ENCODE results near the gene IL20RB. TPM values are rescaled to one million over a fixed set of nuclear protein-coding genes. Genes with fewer than 3 reads are reported as not detected.

IL20RB gene
- total RNA-seq, 1 experiment from 2014 or later: 7.2 TPM

- no peaks in the 10 kb centered on the region for H3K9me2 ChIP-seq (ENCODE audit: insufficient read depth)
- no peak overlapping the region for H3K4me3 ChIP-seq
- POLR2A ChIA-PET (ENCODE audit: unreplicated experiment): no interaction called here
- no peak overlapping the region for H2AFZ ChIP-seq
- H4K20me1 ChIP-seq (ENCODE audit: insufficient read depth): no peaks in the 10 kb centered on the region
- no peak overlapping the region for H3K27ac ChIP-seq
- CTCF ChIA-PET: no interaction called here
- H3K9me3 ChIP-seq (ENCODE audit: insufficient read depth, low read depth): no peaks in the 10 kb centered on the region
- no peak for DNase-seq
- no TSS peak for BruUV-seq (replicated peaks)
- H3K4me1 ChIP-seq (replicated peaks; ENCODE audit: insufficient read depth): no peaks in the 10 kb centered on the region
- no peaks in the 10 kb centered on the region for H3K27me3 ChIP-seq (ENCODE audit: insufficient read depth, low read depth)
- intact Hi-C loops (cut with micrococcal nuclease; ENCODE audit: unreplicated experiment): no loop called here
- H3K36me3 ChIP-seq (ENCODE audit: low read depth): peaks cover 5% of the 10 kb centered on the region; the same call in 1 of the 2 replicates
- H3F3A ChIP-seq (ENCODE audit: insufficient read depth, low read depth): 0 out of 2 replicates have a peak, but pooled peaks cover 4% of the 10 kb centered on the region
- peaks cover 90% of the 10 kb centered on the region for H3K79me2 ChIP-seq (ENCODE audit: low read depth)
- TF ChIP-seq EZH2 (IDR thresholded peaks at IDR 0.05; ENCODE audit: low read depth): no peak
- no peak for TF ChIP-seq CTCF (conservative IDR thresholded peaks at IDR 0.05)
- H3K4me2 ChIP-seq: no peak overlapping the region
Measured at GRCh38 chr3:136916223-136916622, 41.6 kb upstream of the IL20RB start.

DNA sequence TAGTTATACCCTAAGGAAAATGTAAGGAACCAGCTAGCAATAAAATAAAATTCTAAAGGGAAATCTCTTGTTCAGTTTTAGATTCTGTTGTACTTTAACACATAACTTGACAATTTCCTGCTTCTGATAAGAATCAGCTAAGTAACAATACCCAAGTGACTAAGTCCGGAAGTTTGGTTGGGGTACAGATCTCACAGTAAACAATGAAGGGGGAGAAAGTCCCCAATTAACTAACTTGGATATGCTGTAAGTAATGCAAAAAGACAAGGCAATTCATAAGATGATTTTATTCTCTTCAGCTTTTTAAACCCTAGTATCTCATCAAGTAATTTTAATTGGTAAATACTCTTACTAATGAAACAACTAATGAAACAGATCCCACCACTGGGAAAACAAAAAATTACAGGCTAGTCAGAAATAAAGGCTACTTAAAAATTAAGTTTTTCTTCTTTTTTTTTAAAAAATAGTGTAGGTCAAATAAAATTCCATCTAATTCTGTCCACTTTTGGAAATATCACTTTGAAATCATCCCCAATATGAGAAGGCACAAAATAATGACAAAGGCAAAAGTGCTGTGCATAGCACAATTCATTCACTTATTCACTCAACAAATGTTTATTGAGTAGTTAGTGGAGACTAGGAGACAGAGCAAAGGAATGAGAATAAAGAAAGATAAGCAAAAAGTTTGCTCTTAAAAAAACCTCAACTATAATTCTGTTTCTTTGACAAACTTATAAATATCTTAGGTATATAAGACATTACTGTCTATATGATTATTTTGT is 37.8 kb upstream of the IL20RB start:
- Histone ChIP-seq H3F3A (ENCODE audit: insufficient read depth, low read depth) (peaks cover 13% of the 10 kb centered on the region; the same call in 1 of the 2 replicates), H3K27ac (peak overlapping the region; percentile 25; the same call in 1 of the 2 replicates), H3K27me3 (ENCODE audit: insufficient read depth, low read depth) (no peaks in the 10 kb centered on the region), H3K9me2 (ENCODE audit: insufficient read depth) (no peaks in the 10 kb centered on the region), H3K9me3 (ENCODE audit: insufficient read depth, low read depth) (no peaks in the 10 kb centered on the region; the same call in 1 of the 2 replicates), H3K79me2 (ENCODE audit: low read depth) (peaks cover 80% of the 10 kb centered on the region), H3K4me1 (replicated peaks; ENCODE audit: insufficient read depth) (no peaks in the 10 kb centered on the region), H3K4me2 (no peak overlapping the region), H3K36me3 (ENCODE audit: low read depth) (0 out of 2 replicates have a peak, but pooled peaks cover 5% of the 10 kb centered on the region), H2AFZ (no peak overlapping the region), H3K4me3 (no peak overlapping the region), H4K20me1 (ENCODE audit: insufficient read depth) (0 out of 2 replicates have a peak, but pooled peaks cover 4% of the 10 kb centered on the region)
- TF ChIP-seq CTCF (conservative IDR thresholded peaks at IDR 0.05) (no peak), EZH2 (IDR thresholded peaks at IDR 0.05; ENCODE audit: low read depth) (no peak)
- no peak for DNase-seq
- intact Hi-C loops (cut with micrococcal nuclease; ENCODE audit: unreplicated experiment): loop anchor here (1.0 kb wide), 1 partner anchor 8 kb away; no protein-coding TSS in a partner anchor
- no TSS peak for BruUV-seq (replicated peaks)
- ChIA-PET CTCF (no interaction called here), POLR2A (ENCODE audit: unreplicated experiment) (no interaction called here)

DNA sequence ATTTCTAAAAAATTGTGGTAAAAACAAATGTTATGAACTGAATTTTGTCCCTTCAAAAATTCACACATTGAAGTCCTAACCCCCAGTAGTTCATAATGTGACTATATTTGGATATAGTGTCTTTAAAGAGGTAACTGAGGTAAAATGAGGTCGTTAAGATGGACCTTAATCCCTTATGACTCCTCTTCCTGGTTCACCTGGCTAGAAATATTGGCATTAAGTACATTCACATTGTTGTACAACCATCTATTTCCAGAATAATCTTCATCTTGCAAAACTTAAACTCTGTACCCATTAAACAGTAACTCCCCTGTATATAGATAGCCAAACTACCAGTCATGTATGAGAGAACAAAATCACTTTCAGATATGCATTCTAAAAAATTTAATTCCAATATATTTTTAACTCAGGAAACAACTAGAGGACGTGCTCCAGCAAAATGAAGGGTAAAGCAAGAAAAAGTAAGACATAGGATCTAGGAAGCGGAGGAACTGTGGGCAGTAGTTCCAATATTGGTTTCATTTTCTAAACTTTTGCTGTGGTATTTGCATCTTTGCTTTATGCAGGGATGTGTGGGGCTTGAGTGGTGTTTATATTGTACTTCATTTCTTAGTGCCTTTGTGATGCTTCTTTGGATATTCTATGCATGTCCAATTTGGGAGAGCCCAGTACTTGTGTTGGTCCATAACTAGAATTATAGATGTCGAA is 36.7 kb upstream of the IL20RB start:
- intact Hi-C loops (cut with micrococcal nuclease; ENCODE audit: unreplicated experiment): no loop called here
- Histone ChIP-seq H3K4me2 (no peak overlapping the region), H3K4me3 (no peak overlapping the region), H3K36me3 (ENCODE audit: low read depth) (0 out of 2 replicates have a peak, but pooled peaks cover 5% of the 10 kb centered on the region), H4K20me1 (ENCODE audit: insufficient read depth) (peaks cover 6% of the 10 kb centered on the region; the same call in 1 of the 2 replicates), H3K27me3 (ENCODE audit: insufficient read depth, low read depth) (no peaks in the 10 kb centered on the region), H3F3A (ENCODE audit: insufficient read depth, low read depth) (peaks cover 13% of the 10 kb centered on the region; the same call in 1 of the 2 replicates), H3K9me3 (ENCODE audit: insufficient read depth, low read depth) (no peaks in the 10 kb centered on the region; the same call in 1 of the 2 replicates), H2AFZ (no peak overlapping the region), H3K9me2 (ENCODE audit: insufficient read depth) (no peaks in the 10 kb centered on the region), H3K4me1 (replicated peaks; ENCODE audit: insufficient read depth) (no peaks in the 10 kb centered on the region), H3K27ac (no peak overlapping the region), H3K79me2 (ENCODE audit: low read depth) (peaks cover 79% of the 10 kb centered on the region)
- no TSS peak for BruUV-seq (replicated peaks)
- CTCF ChIA-PET: no interaction called here
- POLR2A ChIA-PET (ENCODE audit: unreplicated experiment): no interaction called here
- no peak for DNase-seq
- TF ChIP-seq CTCF (conservative IDR thresholded peaks at IDR 0.05) (no peak), EZH2 (IDR thresholded peaks at IDR 0.05; ENCODE audit: low read depth) (no peak)
